IPS-18c (cell line): ENCODE data around the gene LIPJ.

ENCODE experiments used
- H3K4me3 ChIP-seq: 2 replicates; pipeline ENCODE4 v1.7.0; 2013; ENCODE audit warnings: low read depth, mild to moderate bottlenecking, low read length, moderate library complexity; ENCODE audit not compliant: insufficient read depth
- H3K9me3 ChIP-seq: one replicate; pipeline ENCODE4 v1.6.1; 2013; ENCODE audit warnings: mild to moderate bottlenecking, low read length, moderate library complexity; ENCODE audit not compliant: control insufficient read depth, insufficient read depth

LIPJ gene

GRCh38 chr10:88582806-88583583 is 3.6 kb upstream of the LIPJ start, which contains the start of gene RNLS:
TSS of gene RNLS (minus strand) at chr10:88583318.
- H3K4me3 ChIP-seq = peak within 1 kb of the TSS; percentile 75

GRCh38 chr10:88583584-88583957 is 3.0 kb upstream of the LIPJ start:
- H3K4me3 ChIP-seq = peak overlapping the region; percentile 75
- H3K9me3 ChIP-seq = no peaks in the 10 kb centered on the region

More at GRCh38 chr10:88582806-88583583, 3.6 kb upstream of the LIPJ start, which contains the start of gene RNLS:
- H3K9me3 ChIP-seq = no peaks in the 10 kb centered on the region

GRCh38 chr10:88592381-88592780 is 5.8 kb downstream of the LIPJ start:
- H3K9me3 ChIP-seq = no peaks in the 10 kb centered on the region
- H3K4me3 ChIP-seq = no peak overlapping the region

GRCh38 chr10:88592906-88593305 is 6.3 kb downstream of the LIPJ start:
- Histone ChIP-seq H3K4me3 (no peak overlapping the region), H3K9me3 (no peaks in the 10 kb centered on the region)

- no peaks in the 10 kb centered on the region for H3K9me3 ChIP-seq
- no peak overlapping the region for H3K4me3 ChIP-seq
These were observed 7.9 kb downstream of the LIPJ start for GRCh38 chr10:88594482-88594881.

GRCh38 chr10:88598055-88598454 is 11.5 kb downstream of the LIPJ start:
- H3K9me3 ChIP-seq = no peaks in the 10 kb centered on the region

GRCh38 chr10:88608052-88608732 is 21.6 kb downstream of the LIPJ start:
- Histone ChIP-seq H3K4me3 (no peak overlapping the region), H3K9me3 (no peaks in the 10 kb centered on the region)

More at GRCh38 chr10:88598055-88598454, 11.5 kb downstream of the LIPJ start:
- H3K4me3 ChIP-seq = no peak overlapping the region

- no peaks in the 10 kb centered on the region for H3K9me3 ChIP-seq
- H3K4me3 ChIP-seq = no peak overlapping the region
These were observed 22.2 kb downstream of the LIPJ start for GRCh38 chr10:88608780-88609179.

- Histone ChIP-seq H3K9me3 (no peaks in the 10 kb centered on the region), H3K4me3 (no peak overlapping the region)
These were observed 29.9 kb downstream of the LIPJ start for GRCh38 chr10:88616250-88616977.

GRCh38 chr10:88617772-88618300 is 31.3 kb downstream of the LIPJ start:
- no peak overlapping the region for H3K4me3 ChIP-seq
- H3K9me3 ChIP-seq = no peaks in the 10 kb centered on the region

- no peak overlapping the region for H3K4me3 ChIP-seq
These were observed 31.9 kb downstream of the LIPJ start for GRCh38 chr10:88618496-88618895.

GRCh38 chr10:88620441-88620840 is 33.9 kb downstream of the LIPJ start:
- Histone ChIP-seq H3K9me3 (no peaks in the 10 kb centered on the region), H3K4me3 (no peak overlapping the region)

More at GRCh38 chr10:88618496-88618895, 31.9 kb downstream of the LIPJ start:
- no peaks in the 10 kb centered on the region for H3K9me3 ChIP-seq

GRCh38 chr10:88623835-88624234 is 37.3 kb downstream of the LIPJ start:
- H3K4me3 ChIP-seq = no peak overlapping the region
- H3K9me3 ChIP-seq = no peaks in the 10 kb centered on the region

- Histone ChIP-seq H3K4me3 (no peak overlapping the region), H3K9me3 (no peaks in the 10 kb centered on the region)
These were observed 38.3 kb downstream of the LIPJ start for GRCh38 chr10:88624840-88625239.

- Histone ChIP-seq H3K4me3 (no peak overlapping the region), H3K9me3 (no peaks in the 10 kb centered on the region)
These were observed 53.6 kb downstream of the LIPJ start for GRCh38 chr10:88640186-88640585.

- H3K9me3 ChIP-seq = no peaks in the 10 kb centered on the region
These were observed 55.6 kb downstream of the LIPJ start for GRCh38 chr10:88642209-88642608.

GRCh38 chr10:88642963-88643362 is 56.4 kb downstream of the LIPJ start:
- H3K4me3 ChIP-seq = no peak overlapping the region

More at GRCh38 chr10:88642209-88642608, 55.6 kb downstream of the LIPJ start:
- no peak overlapping the region for H3K4me3 ChIP-seq

More at GRCh38 chr10:88642963-88643362, 56.4 kb downstream of the LIPJ start:
- H3K9me3 ChIP-seq = no peaks in the 10 kb centered on the region
